ENCODE results near the gene PIGZ.

GRCh38 chr3:196947860-196948441 is 20.7 kb downstream of the PIGZ start:
- TF ChIP-seq, protein P1, sequence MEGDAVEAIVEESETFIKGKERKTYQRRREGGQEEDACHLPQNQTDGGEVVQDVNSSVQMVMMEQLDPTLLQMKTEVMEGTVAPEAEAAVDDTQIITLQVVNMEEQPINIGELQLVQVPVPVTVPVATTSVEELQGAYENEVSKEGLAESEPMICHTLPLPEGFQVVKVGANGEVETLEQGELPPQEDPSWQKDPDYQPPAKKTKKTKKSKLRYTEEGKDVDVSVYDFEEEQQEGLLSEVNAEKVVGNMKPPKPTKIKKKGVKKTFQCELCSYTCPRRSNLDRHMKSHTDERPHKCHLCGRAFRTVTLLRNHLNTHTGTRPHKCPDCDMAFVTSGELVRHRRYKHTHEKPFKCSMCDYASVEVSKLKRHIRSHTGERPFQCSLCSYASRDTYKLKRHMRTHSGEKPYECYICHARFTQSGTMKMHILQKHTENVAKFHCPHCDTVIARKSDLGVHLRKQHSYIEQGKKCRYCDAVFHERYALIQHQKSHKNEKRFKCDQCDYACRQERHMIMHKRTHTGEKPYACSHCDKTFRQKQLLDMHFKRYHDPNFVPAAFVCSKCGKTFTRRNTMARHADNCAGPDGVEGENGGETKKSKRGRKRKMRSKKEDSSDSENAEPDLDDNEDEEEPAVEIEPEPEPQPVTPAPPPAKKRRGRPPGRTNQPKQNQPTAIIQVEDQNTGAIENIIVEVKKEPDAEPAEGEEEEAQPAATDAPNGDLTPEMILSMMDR (IDR thresholded peaks at IDR 0.05) = no peak
- TF ChIP-seq POLR2A (IDR thresholded peaks at IDR 0.05) (no peak), EP300 (IDR thresholded peaks at IDR 0.05) (no peak)
